HG03460 (cell line): Measurements from ENCODE around the gene SENP7.
"Not testable (repeated sequence)": the region's sequence is repeated elsewhere in the genome, so short reads cannot be mapped to it uniquely, and the experiment has no call there.

Experiments used
- ATAC-seq: cut with Tn5 transposase; IDR thresholded peaks from one replicate; pipeline ENCODE4 v1.9.1; 2021; ENCODE audit not compliant: unreplicated experiment

SENP7 gene

DNA sequence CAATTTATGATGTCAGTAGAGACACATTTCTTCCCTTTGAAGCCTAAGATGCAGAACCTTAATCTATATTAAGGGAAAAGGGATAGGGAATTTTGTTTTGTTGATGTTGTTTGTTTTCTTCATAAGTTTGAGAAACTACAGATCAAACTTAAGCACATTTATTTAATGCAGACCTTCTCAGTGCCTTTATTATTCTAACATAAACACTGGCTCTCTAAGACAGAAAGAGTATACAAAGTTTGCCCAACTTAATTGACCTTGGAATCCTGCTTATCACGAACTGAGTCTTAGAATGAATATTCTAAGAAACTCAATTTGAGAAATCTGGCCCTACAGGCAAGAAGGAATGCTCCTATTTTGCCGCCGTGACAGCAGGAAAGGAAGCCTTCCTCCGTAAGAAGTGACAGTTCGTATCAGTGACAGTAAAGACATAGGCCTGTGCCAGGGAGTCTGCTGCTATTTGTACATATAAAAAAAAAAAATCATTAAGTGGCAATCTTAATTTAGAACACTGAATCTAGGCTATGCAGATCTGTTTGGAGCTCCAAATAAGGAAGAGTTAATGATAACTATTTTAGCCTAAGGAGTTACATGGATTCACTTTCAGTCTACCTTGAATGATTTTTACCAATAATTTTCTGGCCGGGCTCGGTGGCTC lies 183.9 kb downstream of the SENP7 start:
- no peak for ATAC-seq

DNA sequence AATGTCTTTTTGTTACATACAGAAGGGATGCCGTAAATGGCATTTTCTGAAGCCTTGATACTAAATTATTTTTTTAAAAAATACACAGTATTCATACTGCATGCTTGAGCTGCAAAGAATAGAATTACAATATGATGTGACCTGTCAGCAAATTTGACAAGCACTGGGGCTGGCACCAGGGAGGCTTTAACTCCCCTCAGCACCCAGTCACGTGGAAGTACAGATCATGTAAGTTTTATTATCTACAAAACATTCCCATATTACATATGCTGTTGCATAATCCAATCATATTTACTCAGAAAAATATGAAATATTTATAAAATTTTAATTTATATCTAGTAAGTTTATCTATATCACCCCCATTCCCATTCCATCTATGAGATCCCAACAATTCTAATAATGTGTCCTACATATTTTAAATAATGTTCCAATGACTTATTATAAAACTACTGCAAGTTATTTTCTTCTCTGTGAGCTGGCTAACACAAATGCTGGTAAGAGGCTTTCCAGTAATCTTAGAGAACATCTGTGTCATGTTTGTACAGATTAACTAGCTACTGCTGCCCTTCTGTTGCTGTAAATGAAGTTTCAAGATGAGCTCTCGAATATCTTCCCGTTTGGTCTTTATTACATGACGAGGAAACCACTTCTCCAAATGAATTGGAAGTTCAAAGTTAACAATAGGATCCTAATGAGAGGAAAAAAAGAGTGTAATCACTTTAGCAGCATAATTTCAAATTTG lies 187.4 kb downstream of the SENP7 start:
- ATAC-seq: no peak

DNA sequence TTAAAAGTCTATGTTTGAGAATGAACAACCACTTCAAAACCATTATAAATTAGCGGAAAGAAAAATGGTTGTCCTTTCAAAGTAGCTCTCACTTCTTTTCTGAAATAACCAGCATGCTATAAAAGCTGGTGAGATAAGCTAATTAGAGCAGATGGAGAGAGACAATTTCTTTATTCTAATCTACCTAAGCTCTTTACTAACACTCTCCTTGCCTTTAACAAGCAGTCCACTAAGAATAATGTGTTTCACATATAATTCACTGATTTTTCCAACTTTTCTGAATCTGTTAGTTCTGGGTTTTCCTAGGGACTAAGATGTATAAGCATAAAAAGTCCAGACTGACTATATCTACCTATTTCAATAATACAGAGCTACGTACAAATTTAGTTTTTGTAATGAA lies 192.5 kb downstream of the SENP7 start, which contains the start of gene IMPG2:
IMPG2 (minus strand) TSS at position 101 of the 400 bp plus-strand sequence. CDS start 203 bp downstream, outside the sequence.
- no peak for ATAC-seq

DNA sequence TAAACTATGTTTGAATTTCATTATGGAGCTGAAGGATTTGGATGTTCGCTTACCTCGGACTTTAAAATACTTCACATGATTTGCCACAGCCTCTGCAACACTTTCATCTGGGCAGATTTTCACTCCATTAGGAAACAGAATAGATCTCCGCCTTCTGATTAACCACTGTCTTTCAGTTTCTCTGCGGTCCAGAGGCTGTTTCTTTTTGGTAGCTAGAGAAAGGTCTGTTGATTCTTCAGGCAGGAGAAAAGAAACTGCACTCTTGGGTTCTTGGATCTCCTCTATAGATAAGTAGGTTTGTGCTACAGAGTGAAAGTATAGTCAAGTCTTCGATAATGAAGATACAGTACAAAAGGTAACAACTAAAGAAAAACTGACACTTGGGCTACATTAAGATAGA lies 193.5 kb downstream of the SENP7 start:
- no peak for ATAC-seq

- ATAC-seq: no peak
Observed at GRCh38 chr3:101312545-101312944, 200.5 kb downstream of the SENP7 start.

DNA sequence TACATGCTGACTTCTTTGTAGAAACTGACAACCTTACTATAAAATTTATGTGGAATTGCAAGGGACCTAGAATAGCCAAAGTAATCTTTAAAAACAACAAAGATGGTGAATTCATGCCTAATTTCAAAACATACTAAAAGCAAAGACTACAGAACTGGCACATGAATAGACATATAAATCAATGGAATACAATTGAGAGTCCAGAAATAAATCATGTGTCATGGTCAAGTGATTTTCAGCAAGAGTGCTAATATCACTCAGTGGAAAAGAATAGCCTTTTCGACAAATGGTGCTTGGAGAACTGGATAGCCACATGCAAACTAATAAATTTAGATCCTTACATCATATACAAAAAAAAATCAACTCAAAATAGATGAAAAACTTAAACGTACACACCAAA lies 201.3 kb downstream of the SENP7 start:
- no peak for ATAC-seq

GRCh38 chr3:101310978-101311375 lies 202.0 kb downstream of the SENP7 start:
- no peak for ATAC-seq

GRCh38 chr3:101308147-101308772 lies 204.8 kb downstream of the SENP7 start:
- not testable (repeated sequence) for ATAC-seq

GRCh38 chr3:101303836-101304235 lies 209.2 kb downstream of the SENP7 start:
- ATAC-seq: no peak

DNA sequence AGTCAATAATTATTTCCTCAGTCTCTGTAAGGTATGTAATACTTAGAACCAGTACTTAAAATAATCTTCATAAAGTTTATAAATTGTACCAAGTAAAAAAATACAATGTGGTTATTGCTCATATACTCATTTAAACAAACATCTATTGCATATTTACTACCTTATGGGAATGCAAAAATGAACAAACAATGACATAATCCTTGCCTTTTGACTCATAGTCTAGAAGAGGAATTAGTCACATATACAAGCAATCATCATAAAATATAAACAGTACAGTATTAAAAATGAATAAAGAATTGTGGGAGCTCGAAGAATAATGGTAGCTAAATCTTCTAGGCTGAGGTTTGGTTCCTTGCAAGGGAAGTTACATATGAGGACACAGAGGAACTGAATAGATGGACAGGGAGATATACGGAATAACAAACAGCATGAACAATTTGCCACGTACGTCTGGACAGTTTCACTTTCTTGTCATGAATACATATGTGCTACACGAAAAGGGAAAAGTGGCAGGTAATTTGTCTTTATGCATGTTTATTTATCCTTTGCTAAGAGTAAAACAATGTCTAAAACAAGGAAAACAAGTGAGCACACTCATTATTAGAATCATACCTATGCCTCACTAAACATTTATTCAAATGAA lies 209.8 kb downstream of the SENP7 start:
- ATAC-seq: no peak

- no peak for ATAC-seq
Observed at GRCh38 chr3:101300073-101300472, 212.9 kb downstream of the SENP7 start.

GRCh38 chr3:101292027-101292426 lies 221.0 kb downstream of the SENP7 start:
- no peak for ATAC-seq

DNA sequence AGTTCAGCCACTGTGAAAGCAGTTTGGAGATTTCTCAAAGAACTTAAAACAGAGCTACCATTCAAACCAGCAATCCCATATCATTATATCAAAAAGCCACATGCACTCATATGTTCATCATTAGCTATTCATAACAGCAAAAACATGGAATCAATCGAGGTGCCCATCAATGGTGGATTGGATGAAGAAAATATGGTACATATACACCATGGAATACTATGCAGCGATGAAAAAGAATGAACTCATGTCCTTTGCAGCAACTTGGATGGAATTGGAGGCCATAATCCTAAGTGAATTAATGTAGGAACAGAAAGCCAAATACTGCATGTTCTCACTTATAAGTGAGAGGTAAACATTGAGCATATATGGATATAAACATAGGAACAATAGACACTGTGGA lies 224.7 kb downstream of the SENP7 start:
- ATAC-seq: no peak

- ATAC-seq: no peak
Observed at GRCh38 chr3:101284757-101285156, 228.3 kb downstream of the SENP7 start.

DNA sequence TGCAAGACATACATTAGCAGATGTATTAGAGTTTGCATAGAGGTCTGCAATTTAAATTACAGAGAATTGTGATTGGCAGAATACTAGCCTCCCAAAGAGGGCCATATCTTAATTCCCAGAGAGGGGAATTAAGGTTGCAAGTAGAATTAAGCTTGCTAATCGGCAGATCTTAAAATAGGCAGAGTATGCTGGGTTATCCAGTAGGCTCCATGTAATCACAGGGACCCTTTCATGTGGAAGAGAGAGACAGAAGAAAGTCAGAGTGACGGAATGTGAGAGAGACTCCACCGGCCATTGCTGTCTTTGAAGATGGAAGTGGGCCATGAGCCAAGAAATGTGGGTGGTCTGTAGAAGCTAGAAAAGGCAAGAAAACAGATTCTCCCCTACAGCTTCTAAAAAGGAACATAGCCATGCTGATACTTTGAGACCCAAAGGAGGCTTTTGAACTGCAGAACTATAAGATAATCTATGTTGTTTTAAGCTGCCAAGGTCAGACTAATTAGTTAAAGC lies 231.4 kb downstream of the SENP7 start:
- no peak for ATAC-seq

- no peak for ATAC-seq
Observed at GRCh38 chr3:101279765-101280385, 233.1 kb downstream of the SENP7 start.

GRCh38 chr3:101279162-101279561 lies 233.8 kb downstream of the SENP7 start:
- no peak for ATAC-seq

GRCh38 chr3:101278727-101279126 lies 234.3 kb downstream of the SENP7 start:
- no peak for ATAC-seq
